ENCODE data around the gene TMCC1.
A peak's percentile ranks its signal among the peaks of the same experiment; 100 is the strongest.

TMCC1 gene

GRCh38 chr3:129606636-129607390 lies 286.7 kb downstream of the TMCC1 start, which contains the start of gene PLXND1:
PLXND1 (minus strand) TSS chr3:129606676; CDS start chr3:129606639, 37 bp downstream.
- peak; percentile 61 for DNase-seq

GRCh38 chr3:129605922-129606635 lies 287.4 kb downstream of the TMCC1 start:
- DNase-seq: peak; percentile 9

GRCh38 chr3:129605203-129605921 lies 288.1 kb downstream of the TMCC1 start:
- DNase-seq: peak; percentile 31

- no peak for DNase-seq
Observed at GRCh38 chr3:129604767-129605166, 288.7 kb downstream of the TMCC1 start.

- DNase-seq: no peak
Observed at GRCh38 chr3:129603991-129604749, 289.3 kb downstream of the TMCC1 start.

GRCh38 chr3:129603561-129603942 lies 290.0 kb downstream of the TMCC1 start:
- no peak for DNase-seq

- DNase-seq: no peak
Observed at GRCh38 chr3:129602730-129603560, 290.6 kb downstream of the TMCC1 start.

- DNase-seq: no peak
Observed at GRCh38 chr3:129602309-129602708, 291.2 kb downstream of the TMCC1 start.

- DNase-seq: no peak
Observed at GRCh38 chr3:129601713-129602112, 291.8 kb downstream of the TMCC1 start.

- no peak for DNase-seq
Observed at GRCh38 chr3:129600348-129600747, 293.2 kb downstream of the TMCC1 start.

GRCh38 chr3:129599607-129600006 lies 293.9 kb downstream of the TMCC1 start:
- DNase-seq: no peak

GRCh38 chr3:129599073-129599472 lies 294.4 kb downstream of the TMCC1 start:
- DNase-seq: no peak

- no peak for DNase-seq
Observed at GRCh38 chr3:129598484-129598883, 295.0 kb downstream of the TMCC1 start.

- no peak for DNase-seq
Observed at GRCh38 chr3:129598000-129598381, 295.5 kb downstream of the TMCC1 start.
